ENCODE measurements around the gene FLVCR2. TPM values are rescaled to one million over a fixed set of nuclear protein-coding genes. Genes with fewer than 3 reads are reported as not detected.

The FLVCR2 gene
- total and polyA plus RNA-seq, 2 donors (not counting 1 experiment from before 2014, with no cell fraction given), result 7.0 to 7.3 TPM

DNA sequence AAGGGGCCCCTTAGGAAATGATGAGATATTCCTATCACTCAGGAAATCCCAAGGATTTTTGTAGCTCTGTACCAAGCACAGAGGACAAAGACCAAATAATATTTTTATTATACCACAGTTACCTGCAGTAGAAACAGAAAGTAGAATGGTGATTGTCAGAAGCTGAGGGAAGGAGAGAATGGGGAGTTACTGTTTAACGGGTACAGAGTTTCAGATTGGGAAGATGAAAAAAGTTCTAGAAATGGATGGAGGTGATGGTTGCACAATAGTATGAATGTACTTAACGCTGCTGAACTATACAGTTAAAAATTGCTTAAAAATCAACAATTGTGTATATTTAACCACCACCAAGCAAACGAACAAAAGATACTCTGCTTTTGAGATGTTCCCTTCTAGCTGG is 24.1 kb downstream of the FLVCR2 start:
- Histone ChIP-seq H4K20me1 (ENCODE audit: control insufficient read depth, extremely low read depth, insufficient read depth, low read length) (no peaks in the 10 kb centered on the region), H3K9me3 (ENCODE audit: control insufficient read depth, insufficient read depth, low read depth, low read length) (no peaks in the 10 kb centered on the region), H3K9ac (ENCODE audit: insufficient read depth, low read length) (no peak overlapping the region), H3K27me3 (ENCODE audit: control insufficient read depth, insufficient read depth, low read length) (no peaks in the 10 kb centered on the region), H3K27ac (ENCODE audit: insufficient read depth, low read length) (no peak overlapping the region), H3K36me3 (ENCODE audit: control insufficient read depth, insufficient read depth, low read length) (no peaks in the 10 kb centered on the region), H3K4me3 (replicated peaks in 1 of 4; ENCODE audit: control extremely low read depth in 1 of 4, insufficient read depth in 1 of 4, low read depth in 3 of 4, low read length in 4 of 4) (no peak overlapping the region), H2AFZ (ENCODE audit: low read length) (no peak overlapping the region), H3K4me2 (ENCODE audit: extremely low read depth, insufficient read depth, low read length) (no peak overlapping the region), H3K4me1 (ENCODE audit: control insufficient read depth, extremely low read depth, insufficient read depth, low read length) (no peaks in the 10 kb centered on the region), H3K79me2 (ENCODE audit: control insufficient read depth, insufficient read depth, low read length) (no peaks in the 10 kb centered on the region)
- TF ChIP-seq EZH2 (IDR thresholded peaks at IDR 0.05; ENCODE audit: low read length, missing control alignments), result no peak
- DNase-seq (ENCODE audit: low read depth in 2 of 2), result no peak

DNA sequence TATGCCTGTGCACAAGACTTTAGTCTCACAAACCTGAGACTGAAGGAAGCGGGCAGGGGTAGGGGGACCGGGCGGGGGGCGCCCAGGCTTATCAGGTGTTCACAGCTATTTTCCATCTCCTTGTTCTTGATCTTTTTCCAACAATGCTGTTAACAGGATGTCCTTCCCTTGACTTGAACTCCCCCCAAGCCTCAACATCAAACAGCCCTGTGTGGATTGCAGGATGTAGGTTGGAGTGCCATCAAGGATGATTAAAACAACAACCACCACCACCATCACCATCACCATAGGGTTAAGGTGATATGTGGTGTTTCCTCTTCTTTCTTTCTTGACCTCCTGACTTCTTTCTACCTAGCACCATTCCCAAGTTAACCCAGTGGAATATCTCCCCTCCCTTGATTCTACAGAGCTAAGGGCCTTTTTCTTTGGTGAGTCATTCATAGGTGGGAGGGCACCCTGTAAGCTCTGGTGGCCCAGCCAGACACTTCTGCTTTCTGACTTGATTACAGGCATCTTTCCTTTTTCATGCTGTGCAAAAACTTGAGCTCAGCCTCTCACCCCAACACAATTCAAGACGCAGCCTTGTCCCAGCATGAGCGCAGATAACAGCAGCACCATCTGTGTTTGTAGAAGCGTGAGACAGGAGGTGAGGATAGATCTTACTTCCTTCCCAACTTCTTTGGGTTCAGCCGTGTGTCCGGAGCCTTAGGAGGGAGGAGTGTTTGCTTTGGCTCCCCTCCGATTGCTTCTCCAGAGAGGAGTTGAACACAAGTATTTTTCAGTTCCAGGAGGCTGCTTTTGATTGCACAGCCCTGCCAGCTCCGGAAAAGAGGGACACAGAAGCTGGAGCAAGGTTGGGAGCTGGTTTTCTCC is 26.8 kb downstream of the FLVCR2 start:
- Histone ChIP-seq H3K4me1 (ENCODE audit: control insufficient read depth, extremely low read depth, insufficient read depth, low read length) (no peaks in the 10 kb centered on the region), H3K4me2 (ENCODE audit: extremely low read depth, insufficient read depth, low read length) (no peak overlapping the region), H3K79me2 (ENCODE audit: control insufficient read depth, insufficient read depth, low read length) (no peaks in the 10 kb centered on the region), H2AFZ (ENCODE audit: low read length) (no peak overlapping the region), H3K9ac (ENCODE audit: insufficient read depth, low read length) (no peak overlapping the region), H3K27me3 (ENCODE audit: control insufficient read depth, insufficient read depth, low read length) (no peaks in the 10 kb centered on the region), H3K9me3 (ENCODE audit: control insufficient read depth, insufficient read depth, low read depth, low read length) (no peaks in the 10 kb centered on the region), H3K4me3 (replicated peaks in 1 of 4; ENCODE audit: control extremely low read depth in 1 of 4, insufficient read depth in 1 of 4, low read depth in 3 of 4, low read length in 4 of 4) (no peak overlapping the region), H4K20me1 (ENCODE audit: control insufficient read depth, extremely low read depth, insufficient read depth, low read length) (no peaks in the 10 kb centered on the region), H3K36me3 (ENCODE audit: control insufficient read depth, insufficient read depth, low read length) (no peaks in the 10 kb centered on the region), H3K27ac (ENCODE audit: insufficient read depth, low read length) (no peak overlapping the region)
- TF ChIP-seq EZH2 (IDR thresholded peaks at IDR 0.05; ENCODE audit: low read length, missing control alignments), result no peak
- DNase-seq (ENCODE audit: low read depth in 2 of 2), result peak; percentile 7 to 15

DNA sequence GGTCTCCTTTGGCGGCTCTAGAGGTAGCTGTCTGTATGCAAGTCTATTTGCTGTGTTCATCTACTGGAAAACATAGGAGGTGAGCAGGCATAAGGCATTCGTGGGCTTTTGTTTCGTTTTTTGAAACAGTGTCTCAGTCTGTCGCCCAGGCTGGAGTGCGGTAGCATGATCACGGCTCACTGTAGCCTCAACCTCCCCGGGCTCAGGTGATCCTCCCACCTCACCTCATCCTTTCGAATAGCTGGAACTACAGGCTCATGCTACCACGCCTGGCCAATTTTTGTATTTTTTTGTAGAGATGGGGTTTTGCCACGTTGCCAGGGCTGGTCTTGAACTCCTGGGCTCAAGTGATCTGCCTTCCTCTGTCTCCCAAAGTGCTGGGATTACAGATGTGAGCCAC is 27.5 kb downstream of the FLVCR2 start:
- TF ChIP-seq, protein P1, sequence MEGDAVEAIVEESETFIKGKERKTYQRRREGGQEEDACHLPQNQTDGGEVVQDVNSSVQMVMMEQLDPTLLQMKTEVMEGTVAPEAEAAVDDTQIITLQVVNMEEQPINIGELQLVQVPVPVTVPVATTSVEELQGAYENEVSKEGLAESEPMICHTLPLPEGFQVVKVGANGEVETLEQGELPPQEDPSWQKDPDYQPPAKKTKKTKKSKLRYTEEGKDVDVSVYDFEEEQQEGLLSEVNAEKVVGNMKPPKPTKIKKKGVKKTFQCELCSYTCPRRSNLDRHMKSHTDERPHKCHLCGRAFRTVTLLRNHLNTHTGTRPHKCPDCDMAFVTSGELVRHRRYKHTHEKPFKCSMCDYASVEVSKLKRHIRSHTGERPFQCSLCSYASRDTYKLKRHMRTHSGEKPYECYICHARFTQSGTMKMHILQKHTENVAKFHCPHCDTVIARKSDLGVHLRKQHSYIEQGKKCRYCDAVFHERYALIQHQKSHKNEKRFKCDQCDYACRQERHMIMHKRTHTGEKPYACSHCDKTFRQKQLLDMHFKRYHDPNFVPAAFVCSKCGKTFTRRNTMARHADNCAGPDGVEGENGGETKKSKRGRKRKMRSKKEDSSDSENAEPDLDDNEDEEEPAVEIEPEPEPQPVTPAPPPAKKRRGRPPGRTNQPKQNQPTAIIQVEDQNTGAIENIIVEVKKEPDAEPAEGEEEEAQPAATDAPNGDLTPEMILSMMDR (conservative IDR thresholded peaks at IDR 0.05 in 1 of 2, IDR thresholded peaks at IDR 0.05 in 1 of 2; ENCODE audit: low read depth in 1 of 2, low read length in 2 of 2), result no peak
- no peak for TF ChIP-seq EZH2 (IDR thresholded peaks at IDR 0.05; ENCODE audit: low read length, missing control alignments)
- no peak for DNase-seq (ENCODE audit: low read depth in 2 of 2)
- no peak overlapping the region for H2AFZ ChIP-seq (ENCODE audit: low read length)
- no peaks in the 10 kb centered on the region for H3K79me2 ChIP-seq (ENCODE audit: control insufficient read depth, insufficient read depth, low read length)
- no peaks in the 10 kb centered on the region for H3K4me1 ChIP-seq (ENCODE audit: control insufficient read depth, extremely low read depth, insufficient read depth, low read length)
- H3K9me3 ChIP-seq (ENCODE audit: control insufficient read depth, insufficient read depth, low read depth, low read length), result no peaks in the 10 kb centered on the region
- H3K36me3 ChIP-seq (ENCODE audit: control insufficient read depth, insufficient read depth, low read length), result no peaks in the 10 kb centered on the region
- no peak overlapping the region for H3K9ac ChIP-seq (ENCODE audit: insufficient read depth, low read length)
- no peaks in the 10 kb centered on the region for H3K27me3 ChIP-seq (ENCODE audit: control insufficient read depth, insufficient read depth, low read length)
- H3K4me2 ChIP-seq (ENCODE audit: extremely low read depth, insufficient read depth, low read length), result no peak overlapping the region
- H3K4me3 ChIP-seq (replicated peaks in 1 of 4; ENCODE audit: control extremely low read depth in 1 of 4, insufficient read depth in 1 of 4, low read depth in 3 of 4, low read length in 4 of 4), result no peak overlapping the region
- H3K27ac ChIP-seq (ENCODE audit: insufficient read depth, low read length), result no peak overlapping the region
- H4K20me1 ChIP-seq (ENCODE audit: control insufficient read depth, extremely low read depth, insufficient read depth, low read length), result no peaks in the 10 kb centered on the region

DNA sequence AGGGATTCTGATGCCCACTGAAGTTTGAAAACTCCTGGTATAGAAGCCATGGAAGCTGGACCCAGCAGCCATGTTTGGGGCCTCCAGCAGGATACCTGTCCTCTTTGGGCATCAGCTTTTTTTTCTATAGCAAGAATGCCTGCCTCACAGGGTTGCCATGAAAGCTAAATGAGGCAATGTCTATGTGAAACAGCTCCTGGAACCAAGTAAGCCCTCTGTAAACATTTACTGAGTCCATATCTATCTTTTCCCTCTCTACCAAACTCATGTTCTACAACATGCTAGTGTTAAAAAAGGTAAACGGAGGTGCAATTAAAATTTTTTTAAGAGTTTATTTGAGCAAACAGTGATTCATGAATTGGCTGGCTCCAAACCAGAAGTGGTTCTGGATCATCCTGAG is 28.6 kb downstream of the FLVCR2 start:
- H3K4me1 ChIP-seq (ENCODE audit: control insufficient read depth, extremely low read depth, insufficient read depth, low read length), result no peaks in the 10 kb centered on the region
- no peak overlapping the region for H3K4me3 ChIP-seq (replicated peaks in 1 of 4; ENCODE audit: control extremely low read depth in 1 of 4, insufficient read depth in 1 of 4, low read depth in 3 of 4, low read length in 4 of 4)
- H3K9ac ChIP-seq (ENCODE audit: insufficient read depth, low read length), result no peak overlapping the region
- H3K27ac ChIP-seq (ENCODE audit: insufficient read depth, low read length), result no peak overlapping the region
- no peaks in the 10 kb centered on the region for H3K36me3 ChIP-seq (ENCODE audit: control insufficient read depth, insufficient read depth, low read length)
- no peak for TF ChIP-seq EZH2 (IDR thresholded peaks at IDR 0.05; ENCODE audit: low read length, missing control alignments)
- TF ChIP-seq, protein P1 (conservative IDR thresholded peaks at IDR 0.05 in 1 of 2, IDR thresholded peaks at IDR 0.05 in 1 of 2; ENCODE audit: low read depth in 1 of 2, low read length in 2 of 2), result no peak
- H2AFZ ChIP-seq (ENCODE audit: low read length), result no peak overlapping the region
- H3K4me2 ChIP-seq (ENCODE audit: extremely low read depth, insufficient read depth, low read length), result no peak overlapping the region
- no peaks in the 10 kb centered on the region for H4K20me1 ChIP-seq (ENCODE audit: control insufficient read depth, extremely low read depth, insufficient read depth, low read length)
- no peak for DNase-seq (ENCODE audit: low read depth in 2 of 2)
- no peaks in the 10 kb centered on the region for H3K27me3 ChIP-seq (ENCODE audit: control insufficient read depth, insufficient read depth, low read length)
- no peaks in the 10 kb centered on the region for H3K9me3 ChIP-seq (ENCODE audit: control insufficient read depth, insufficient read depth, low read depth, low read length)
- no peaks in the 10 kb centered on the region for H3K79me2 ChIP-seq (ENCODE audit: control insufficient read depth, insufficient read depth, low read length)

Measured in fibroblast of lung (primary cell).